K562 (cell line): ENCODE results near the gene RANGAP1. TPM values are rescaled to one million over a fixed set of nuclear protein-coding genes. Genes with fewer than 3 reads are reported as not detected.
A peak's percentile ranks its signal among the peaks of the same experiment; 100 is the strongest.

Experiments used
- ATAC-seq: fragments of 200-7000 bp; cut with Tn5 transposase; 3 replicates; pipeline ENCODE4 v1.9.1; 2020; ENCODE audit warnings: moderate library complexity
- BruUV-seq: library from RNA; stranded (reverse); fragments of 400-500 nt; replicated peaks from 2 replicates; lab custom pipeline; 2021; lab: Mats Ljungman, UMichigan
- CTCF ChIA-PET: fragments of 300-600 bp; formaldehyde crosslinking; extraction: SDS; loops from one replicate; lab custom pipeline; 2021; ENCODE audit warnings: low intra/inter-chr PET ratio; lab: Yijun Ruan, JAX
- POLR2A ChIA-PET: fragments of 300-600, 350-650 bp; sonication (Branson Sonifier 250); formaldehyde crosslinking; extraction: SDS; loops from one replicate; lab custom pipeline; 2021; ENCODE audit warnings: antibody characterized with exemption, inconsistent platforms; lab: Yijun Ruan, JAX
- DNase-seq, 4 experiments: peaks; one replicate each; pipeline versions ENCODE4 v3.0.0 to v3.0.0-alpha.2; 2011 to 2018; ENCODE audit warnings: low spot score in 3 of 4, mixed read lengths in 3 of 4; ENCODE audit errors: extremely low read depth in 1 of 4
- FAIRE-seq: peaks from 2 replicates; lab custom pipeline; 2011; peaks lifted over from hg19 to GRCh38; lab: Jason Lieb, UNC
- H2AFZ ChIP-seq: 2 replicates; pipeline ENCODE4 v1.6.0; 2011; ENCODE audit warnings: low read depth, low read length, control low read depth, inconsistent platforms
- H3K27ac ChIP-seq: fragments of 200-600 bp; 3 replicates; pipeline ENCODE4 v1.8.0; 2011; ENCODE audit warnings: low read depth, mild to moderate bottlenecking, control low read depth, inconsistent platforms, low read length, moderate library complexity, mixed read lengths; ENCODE audit errors: extremely low read depth
- H3K27me3 ChIP-seq, 2 experiments: fragments of 300-600 bp in 1 of 2; 2 replicates in 1 of 2; 3 replicates in 1 of 2; pipeline versions ENCODE4 v1.6.0 to v1.8.0; 2011; ENCODE audit warnings: inconsistent platforms in 2 of 2, low read length in 2 of 2, mild to moderate bottlenecking in 1 of 2, mixed read lengths in 1 of 2, moderate library complexity in 1 of 2; ENCODE audit not compliant: control insufficient read depth in 2 of 2, insufficient read depth in 2 of 2
- H3K36me3 ChIP-seq: fragments of 300-600 bp; 3 replicates; pipeline ENCODE4 v1.8.0; 2011; ENCODE audit warnings: mild to moderate bottlenecking, low read length, inconsistent platforms; ENCODE audit not compliant: control insufficient read depth, insufficient read depth
- H3K4me1 ChIP-seq, 2 experiments: fragments of 200-600 bp in 1 of 2; replicated peaks in 1 of 2; 2 replicates in 1 of 2; 3 replicates in 1 of 2; pipeline versions ENCODE4 v1.5.1 to v1.8.0; 2011; ENCODE audit warnings: inconsistent platforms in 2 of 2, low read length in 2 of 2, mild to moderate bottlenecking in 1 of 2, mixed read lengths in 1 of 2, moderate library complexity in 1 of 2; ENCODE audit not compliant: control insufficient read depth in 2 of 2, insufficient read depth in 2 of 2
- H3K4me2 ChIP-seq: 2 replicates; pipeline ENCODE4 v1.6.1; 2011; ENCODE audit warnings: low read length, control low read depth, inconsistent platforms, mixed read lengths; ENCODE audit not compliant: insufficient read depth
- H3K4me3 ChIP-seq: fragments of 200-600 bp; sonication (generic), shearing (Covaris generic); 2 replicates; pipeline ENCODE4 v1.5.1; 2016; ENCODE audit warnings: control low read depth, inconsistent platforms
- H3K79me2 ChIP-seq: fragments of 200-600 bp; 3 replicates; pipeline ENCODE4 v1.8.0; 2011; ENCODE audit warnings: low read length, inconsistent platforms; ENCODE audit not compliant: control insufficient read depth, insufficient read depth
- H3K9ac ChIP-seq, 2 experiments: 2 replicates each; pipeline versions ENCODE4 v1.6.0 to v1.6.1; 2011; ENCODE audit warnings: low read depth in 2 of 2, low read length in 2 of 2, control low read depth in 1 of 2, inconsistent platforms in 1 of 2, mild to moderate bottlenecking in 1 of 2, mixed read lengths in 1 of 2; ENCODE audit not compliant: insufficient read depth in 1 of 2
- H3K9me1 ChIP-seq: one replicate; pipeline ENCODE4 v1.6.0; 2011; ENCODE audit warnings: inconsistent platforms, mild to moderate bottlenecking, low read length, moderate library complexity; ENCODE audit not compliant: control insufficient read depth, insufficient read depth
- H3K9me3 ChIP-seq: replicated peaks from 2 replicates; pipeline ENCODE4 v1.5.1; 2011; ENCODE audit warnings: low read depth, low read length, inconsistent platforms; ENCODE audit not compliant: control insufficient read depth, insufficient read depth
- H4K20me1 ChIP-seq: replicated peaks from 2 replicates; pipeline ENCODE4 v1.6.1; 2011; ENCODE audit warnings: low read length, inconsistent platforms, mixed read lengths; ENCODE audit not compliant: control insufficient read depth, insufficient read depth
- ATF3 ChIP-seq, 2 experiments: fragments of 450-650 bp in 1 of 2; sonication (generic) in 1 of 2; formaldehyde crosslinking in 1 of 2; IDR thresholded peaks in 1 of 2; conservative IDR thresholded peaks in 1 of 2; 2 replicates each; pipeline versions ENCODE4 v1.6.1 to v1.8.1; 2016 to 2023; ENCODE audit warnings: mild to moderate bottlenecking in 2 of 2, moderate library complexity in 2 of 2, inconsistent platforms in 1 of 2, missing genetic modification reagents in 1 of 2
- TCF15 ChIP-seq: fragments of 250-450 bp; sonication (Bioruptor Pico); IDR thresholded peaks from 2 replicates; pipeline ENCODE4 v1.8.0; 2022; ENCODE audit warnings: moderate library complexity, mild to moderate bottlenecking, inconsistent platforms
- ZNF121 ChIP-seq: sonication (generic); formaldehyde crosslinking; conservative IDR thresholded peaks from 2 replicates; pipeline ENCODE4 v1.8.0; 2022; ENCODE audit warnings: missing genetic modification reagents
- WGBS: fragments of 100-300 bp; shearing (Covaris generic); methylation state at CpG from one replicate; pipeline ENCODE4 v1.1.6; 2016; ENCODE audit warnings: low coverage, mixed read lengths; ENCODE audit not compliant: insufficient coverage; ENCODE audit errors: missing lambda C conversion rate; 5-methylcytosine and 5-hydroxymethylcytosine counted together
- in situ Hi-C: fragments of 300-500 bp; cut with MboI; formaldehyde crosslinking; loops from 4 replicates; pipeline ENCODE4 v1.15.0; 2018; ENCODE audit warnings: inconsistent platforms, mixed read lengths
- intact Hi-C: fragments of 100-400 bp; cut with micrococcal nuclease; formaldehyde crosslinking; loops from 2 replicates; pipeline ENCODE4 v1.14.2; 2022
- polyA plus RNA-seq, 8 experiments: library from polyadenylated mRNA; depleted of rRNA in 4 of 8; stranded (reverse) in 5 of 8; unstranded in 3 of 8; fragments of >200 nt; fragmentation: Nextera tagmentation in 2 of 8; fragmentation: Illumina TruSeq in 1 of 8; extraction: Ambion mirVana in 2 of 8; extraction: Trizol in 1 of 8; gene quantifications; 2 replicates each; pipeline versions ENCODE4 v1.2.1 to v1.2.3, GENCODE V29; 2011 to 2014; ENCODE audit warnings: inconsistent platforms in 1 of 8, missing spikeins in 1 of 8
- total RNA-seq, 7 experiments: library from RNA; depleted of rRNA in 6 of 7; stranded (reverse); fragments of >200 nt in 6 of 7; fragmentation: Illumina TruSeq in 2 of 7; extraction: Trizol in 2 of 7; gene quantifications; 2 replicates each; pipeline versions ENCODE4 v1.2.1 to v1.2.3, GENCODE V29; 2011 to 2021; ENCODE audit warnings: low replicate concordance in 1 of 7

The RANGAP1 gene
- total and polyA plus RNA-seq, 9 of the 15 experiments (the other 6 are each of a cell fraction or from before 2014, with no cell fraction given), result 2.1 to 104 (median 50.6) TPM

- H3K4me2 ChIP-seq, result no peak overlapping the region
Measured at GRCh38 chr22:41242396-41243117, 43.4 kb downstream of the RANGAP1 start.

More at GRCh38 chr22:41242396-41243117, 43.4 kb downstream of the RANGAP1 start:
- ATAC-seq (no peak), DNase-seq (no peak)
- Histone ChIP-seq H3K4me1 (peaks cover 0 to 32% of the 10 kb centered on the region in 2 experiments; a peak in 2 of 5 replicates), H3K4me3 (no peak overlapping the region), H4K20me1 (no peaks in the 10 kb centered on the region), H3K36me3 (peaks cover 16% of the 10 kb centered on the region; the same call in 2 of the 3 replicates), H3K9me1 (peaks cover 4% of the 10 kb centered on the region)
- CTCF ChIA-PET, result no interaction called here
- intact Hi-C loops, result no loop called here
- WGBS, result 74% methylated on average over 16 of the region's 18 CpGs
- no TSS peak for BruUV-seq
- TF ChIP-seq TCF15 (CRISPR knock-in tag) (no peak), ATF3 (IDR thresholded peaks at IDR 0.05) (0 out of 2 replicates have a peak, but pooled peaks have one; percentile 12), ATF3 (CRISPR knock-in tag; conservative IDR thresholded peaks at IDR 0.05) (no peak), ZNF121 (CRISPR knock-in tag) (peak; percentile 95)
- TF ChIP-seq, all 486 proteins: peak for 2
- no peaks in the 10 kb centered on the region for H3K9me3 ChIP-seq
- POLR2A ChIA-PET, result interaction anchor here (0.6 to 0.7 kb wide), 2 partner anchors 11 to 28 kb away, joined by 3 read pairs; no protein-coding TSS in a partner anchor
- in situ Hi-C loops, result no loop called here
- no peak for FAIRE-seq
- no peaks in the 10 kb centered on the region for H3K27me3 ChIP-seq
- H3K27ac ChIP-seq, result no peak overlapping the region
- no peak overlapping the region for H3K9ac ChIP-seq
- no peaks in the 10 kb centered on the region for H3K79me2 ChIP-seq
- no peak overlapping the region for H2AFZ ChIP-seq
